Hepatocyte (in vitro differentiated cells): ENCODE results near the gene COL19A1. TPM values are rescaled to one million over a fixed set of nuclear protein-coding genes. Genes with fewer than 3 reads are reported as not detected.

ENCODE experiments used
- DNase-seq: peaks from one replicate; pipeline ENCODE4 v3.0.0-alpha.2; 2016; ENCODE audit warnings: low spot score
- H2AFZ ChIP-seq: fragments of 200-600 bp; sonication (generic); 2 replicates; pipeline ENCODE4 v1.6.0; 2016; ENCODE audit warnings: antibody characterized with exemption, mild to moderate bottlenecking
- H3K27ac ChIP-seq: fragments of 200-600 bp; sonication (generic); 2 replicates; pipeline ENCODE4 v1.5.1; 2016; ENCODE audit warnings: mild to moderate bottlenecking
- H3K27me3 ChIP-seq: fragments of 200-600 bp; sonication (generic); 2 replicates; pipeline ENCODE4 v1.6.1; 2016
- H3K36me3 ChIP-seq: fragments of 200-600 bp; sonication (generic); replicated peaks from 2 replicates; pipeline ENCODE4 v1.5.1; 2016; ENCODE audit warnings: low read depth; ENCODE audit not compliant: insufficient read depth
- H3K4me1 ChIP-seq: fragments of 200-600 bp; sonication (generic); 2 replicates; pipeline ENCODE4 v1.5.1; 2016; ENCODE audit warnings: mild to moderate bottlenecking, moderate library complexity; ENCODE audit not compliant: insufficient read depth
- H3K4me2 ChIP-seq: fragments of 200-600 bp; sonication (generic); 2 replicates; pipeline ENCODE4 v1.6.0; 2016
- H3K4me3 ChIP-seq: fragments of 200-600 bp; sonication (generic); 2 replicates; pipeline ENCODE4 v1.5.1; 2016; ENCODE audit warnings: mild to moderate bottlenecking
- H3K79me2 ChIP-seq: fragments of 200-600 bp; sonication (generic); 2 replicates; pipeline ENCODE4 v1.6.0; 2017; ENCODE audit warnings: mild to moderate bottlenecking
- H3K9me2 ChIP-seq: fragments of 200-600 bp; sonication (generic); replicated peaks from 2 replicates; pipeline ENCODE4 v1.6.0; 2017; ENCODE audit warnings: mild to moderate bottlenecking; ENCODE audit not compliant: insufficient read depth
- H3K9me3 ChIP-seq: fragments of 200-600 bp; sonication (generic); 2 replicates; pipeline ENCODE4 v1.5.1; 2016; ENCODE audit warnings: low read depth, mild to moderate bottlenecking
- H4K20me1 ChIP-seq: fragments of 200-600 bp; sonication (generic); 2 replicates; pipeline ENCODE4 v1.6.0; 2016; ENCODE audit warnings: mild to moderate bottlenecking; ENCODE audit not compliant: insufficient read depth, poor library complexity, severe bottlenecking
- EZH2 ChIP-seq: fragments of 200-600 bp; sonication (generic); IDR thresholded peaks from 2 replicates; pipeline ENCODE4 v1.6.1; 2016; ENCODE audit warnings: antibody characterized with exemption, mild to moderate bottlenecking, borderline replicate concordance
- EZH2phosphoT487 ChIP-seq: fragments of 200-600 bp; sonication (generic); IDR thresholded peaks from one replicate; pipeline ENCODE4 v1.6.1; 2018; ENCODE audit warnings: antibody characterized with exemption, mild to moderate bottlenecking, low read depth, moderate library complexity; ENCODE audit not compliant: unreplicated experiment, severe bottlenecking
- WGBS: methylation state at CpG from one replicate; pipeline ENCODE4 v1.1.6; 2016; ENCODE audit warnings: low lambda C conversion rate; ENCODE audit errors: missing lambda C conversion rate; 5-methylcytosine and 5-hydroxymethylcytosine counted together
- polyA plus RNA-seq: library from polyadenylated mRNA; unstranded; fragments of >200 nt; fragmentation: Nextera tagmentation; extraction: Ambion mirVana; gene quantifications from 2 replicates; pipeline ENCODE4 v1.2.1, GENCODE V29; 2016
- total RNA-seq: library from RNA; depleted of rRNA; stranded (reverse); fragments of >200 nt; gene quantifications from 2 replicates; pipeline ENCODE4 v1.2.3, GENCODE V29; 2014
- TF ChIP-seq, protein P1 (sequence below): fragments of 200-600 bp; sonication (generic); IDR thresholded peaks from 2 replicates; pipeline ENCODE4 v1.5.1; 2016; ENCODE audit warnings: antibody characterized with exemption, mild to moderate bottlenecking; ENCODE audit not compliant: poor library complexity

The COL19A1 gene
- total and polyA plus RNA-seq, 2 experiments from 2014 or later = 1.1 to 1.2 TPM

DNA sequence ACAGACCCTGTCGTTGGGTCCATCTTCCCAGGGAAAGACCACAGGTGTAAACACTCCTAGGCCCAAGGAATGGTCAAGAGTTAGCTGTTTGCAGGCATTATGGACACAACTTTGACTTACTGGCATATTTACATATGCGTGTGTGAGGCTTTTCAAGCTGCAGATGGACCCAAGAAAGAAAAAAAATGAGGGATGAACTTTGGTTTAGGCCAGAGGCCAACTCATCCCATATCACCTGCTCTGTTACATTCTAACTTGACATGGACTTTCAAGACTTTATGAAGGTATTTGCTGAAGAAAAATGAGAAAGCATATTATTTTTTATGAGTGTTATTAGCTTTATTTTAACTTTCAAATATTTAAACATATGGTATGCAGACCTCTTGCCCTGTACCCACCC lies 6.9 kb downstream of the COL19A1 start:
- no peaks in the 10 kb centered on the region for H3K79me2 ChIP-seq
- no peak for DNase-seq
- no peak overlapping the region for H2AFZ ChIP-seq
- H3K9me2 ChIP-seq = no peaks in the 10 kb centered on the region
- no peak overlapping the region for H3K27ac ChIP-seq
- H3K9me3 ChIP-seq = no peaks in the 10 kb centered on the region
- no peak for TF ChIP-seq EZH2phosphoT487
- TF ChIP-seq, protein P1, sequence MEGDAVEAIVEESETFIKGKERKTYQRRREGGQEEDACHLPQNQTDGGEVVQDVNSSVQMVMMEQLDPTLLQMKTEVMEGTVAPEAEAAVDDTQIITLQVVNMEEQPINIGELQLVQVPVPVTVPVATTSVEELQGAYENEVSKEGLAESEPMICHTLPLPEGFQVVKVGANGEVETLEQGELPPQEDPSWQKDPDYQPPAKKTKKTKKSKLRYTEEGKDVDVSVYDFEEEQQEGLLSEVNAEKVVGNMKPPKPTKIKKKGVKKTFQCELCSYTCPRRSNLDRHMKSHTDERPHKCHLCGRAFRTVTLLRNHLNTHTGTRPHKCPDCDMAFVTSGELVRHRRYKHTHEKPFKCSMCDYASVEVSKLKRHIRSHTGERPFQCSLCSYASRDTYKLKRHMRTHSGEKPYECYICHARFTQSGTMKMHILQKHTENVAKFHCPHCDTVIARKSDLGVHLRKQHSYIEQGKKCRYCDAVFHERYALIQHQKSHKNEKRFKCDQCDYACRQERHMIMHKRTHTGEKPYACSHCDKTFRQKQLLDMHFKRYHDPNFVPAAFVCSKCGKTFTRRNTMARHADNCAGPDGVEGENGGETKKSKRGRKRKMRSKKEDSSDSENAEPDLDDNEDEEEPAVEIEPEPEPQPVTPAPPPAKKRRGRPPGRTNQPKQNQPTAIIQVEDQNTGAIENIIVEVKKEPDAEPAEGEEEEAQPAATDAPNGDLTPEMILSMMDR = no peak
- TF ChIP-seq EZH2 = no peak
- H3K36me3 ChIP-seq = no peaks in the 10 kb centered on the region
- no peaks in the 10 kb centered on the region for H4K20me1 ChIP-seq
- whole genome bisulfite sequencing = 88% methylated on average over 2 of the region's 2 CpGs
- H3K4me1 ChIP-seq = no peaks in the 10 kb centered on the region
- no peak overlapping the region for H3K4me2 ChIP-seq
- no peak overlapping the region for H3K4me3 ChIP-seq
- no peaks in the 10 kb centered on the region for H3K27me3 ChIP-seq

GRCh38 chr6:69875715-69876114 lies 9.4 kb downstream of the COL19A1 start:
- no peaks in the 10 kb centered on the region for H3K9me2 ChIP-seq
- H4K20me1 ChIP-seq = no peaks in the 10 kb centered on the region
- 78% methylated on average over 3 of the region's 3 CpGs for WGBS
- H3K4me2 ChIP-seq = no peak overlapping the region
- H3K27ac ChIP-seq = no peak overlapping the region
- H3K4me3 ChIP-seq = no peak overlapping the region
- H3K4me1 ChIP-seq = no peaks in the 10 kb centered on the region
- no peaks in the 10 kb centered on the region for H3K79me2 ChIP-seq
- H3K27me3 ChIP-seq = no peaks in the 10 kb centered on the region
- no peaks in the 10 kb centered on the region for H3K9me3 ChIP-seq
- TF ChIP-seq EZH2phosphoT487 (no peak), EZH2 (no peak)
- TF ChIP-seq, protein P1 = no peak
- H2AFZ ChIP-seq = no peak overlapping the region
- H3K36me3 ChIP-seq = no peaks in the 10 kb centered on the region
- no peak for DNase-seq

DNA sequence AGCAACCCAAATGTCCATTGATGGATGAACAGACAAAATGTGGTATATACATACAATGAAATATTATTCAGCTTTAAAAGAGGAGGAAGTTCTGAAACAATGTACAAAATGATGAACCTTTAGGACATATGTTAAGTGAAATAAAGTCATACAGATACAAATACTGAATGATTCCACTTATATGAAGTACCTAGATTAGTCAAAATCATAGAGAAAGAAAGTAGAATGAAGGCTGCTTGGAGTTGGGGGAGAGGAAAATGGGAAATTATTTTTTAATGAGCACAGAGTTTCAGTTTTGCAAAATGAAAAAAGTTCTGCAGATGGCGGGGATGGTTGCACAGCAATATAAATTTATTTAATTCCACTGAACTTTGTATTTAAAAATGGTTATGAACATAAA lies 12.4 kb downstream of the COL19A1 start:
- no peaks in the 10 kb centered on the region for H3K9me2 ChIP-seq
- no peaks in the 10 kb centered on the region for H3K4me1 ChIP-seq
- H3K79me2 ChIP-seq = no peaks in the 10 kb centered on the region
- no peak for DNase-seq
- no peak overlapping the region for H2AFZ ChIP-seq
- no peaks in the 10 kb centered on the region for H3K9me3 ChIP-seq
- H3K4me2 ChIP-seq = no peak overlapping the region
- no peak overlapping the region for H3K27ac ChIP-seq
- H4K20me1 ChIP-seq = no peaks in the 10 kb centered on the region
- H3K4me3 ChIP-seq = no peak overlapping the region
- no peaks in the 10 kb centered on the region for H3K27me3 ChIP-seq
- H3K36me3 ChIP-seq = no peaks in the 10 kb centered on the region
- TF ChIP-seq EZH2phosphoT487 = no peak
- TF ChIP-seq, protein P1 = no peak
- no peak for TF ChIP-seq EZH2
- WGBS = 91% methylated on average over 1 of the region's 1 CpG

DNA sequence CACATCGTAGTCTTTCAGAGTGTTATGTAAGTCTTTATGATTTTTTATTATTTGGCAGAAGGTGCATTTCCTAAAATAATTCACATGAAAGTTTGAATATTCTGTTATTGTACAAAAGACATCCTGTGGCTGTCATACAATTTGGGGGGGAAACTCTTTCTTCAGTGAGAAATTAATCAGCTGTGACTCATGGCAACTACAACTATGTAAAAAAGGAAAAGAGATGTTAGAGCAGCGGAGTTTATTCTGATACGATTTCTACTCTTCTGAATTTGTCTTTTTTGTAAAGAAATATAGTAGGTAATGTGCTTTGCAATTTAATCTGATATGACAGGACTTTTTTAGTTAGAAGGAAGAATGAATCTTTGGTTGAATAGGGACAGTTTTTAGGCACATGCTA lies 14.2 kb downstream of the COL19A1 start:
- Histone ChIP-seq H3K4me3 (no peak overlapping the region), H3K79me2 (no peaks in the 10 kb centered on the region), H3K4me1 (no peaks in the 10 kb centered on the region), H2AFZ (no peak overlapping the region), H3K27ac (no peak overlapping the region), H3K9me2 (no peaks in the 10 kb centered on the region), H3K36me3 (no peaks in the 10 kb centered on the region), H3K9me3 (no peaks in the 10 kb centered on the region), H4K20me1 (no peaks in the 10 kb centered on the region), H3K4me2 (no peak overlapping the region), H3K27me3 (no peaks in the 10 kb centered on the region)
- TF ChIP-seq, protein P1 = no peak
- no peak for TF ChIP-seq EZH2
- no peak for TF ChIP-seq EZH2phosphoT487
- DNase-seq = no peak
- WGBS = 95% methylated on average over 3 of the region's 3 CpGs
